Ecto neural progenitor cell (in vitro differentiated cells): ENCODE data around the gene CGB3.

ENCODE experiments used
- DNase-seq: peaks from one replicate; pipeline ENCODE4 v3.0.0-alpha.2; 2018; ENCODE audit warnings: low spot score

Gene CGB3

GRCh38 chr19:48988286-48988685, 35.8 kb downstream of the CGB3 start:
- DNase-seq = no peak

DNA sequence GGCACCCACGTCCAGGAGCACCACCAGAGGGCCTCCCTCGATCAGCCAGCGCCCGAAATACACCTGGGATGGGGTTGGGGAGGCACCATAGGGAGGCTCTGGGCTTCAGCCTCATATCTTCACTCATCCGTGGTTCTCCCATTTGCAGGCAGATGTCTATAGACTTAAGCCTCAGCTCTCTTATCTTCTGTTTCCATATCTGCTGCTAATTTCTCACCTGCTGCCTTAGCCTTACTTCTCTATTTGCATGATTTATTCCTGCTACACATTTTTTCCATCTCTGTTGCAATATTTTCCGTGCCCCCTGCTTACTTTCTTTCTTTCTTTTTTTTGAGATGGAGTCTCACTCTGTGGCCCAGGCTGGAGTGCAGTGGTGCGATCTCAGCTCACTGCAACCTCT, 36.8 kb downstream of the CGB3 start:
- DNase-seq = no peak

- no peak for DNase-seq
Observed at GRCh38 chr19:48986211-48986610, 37.9 kb downstream of the CGB3 start.

- no peak for DNase-seq
Observed at GRCh38 chr19:48985711-48986110, 38.4 kb downstream of the CGB3 start.

- DNase-seq = no peak
Observed at GRCh38 chr19:48982280-48982679, 41.9 kb downstream of the CGB3 start.

DNA sequence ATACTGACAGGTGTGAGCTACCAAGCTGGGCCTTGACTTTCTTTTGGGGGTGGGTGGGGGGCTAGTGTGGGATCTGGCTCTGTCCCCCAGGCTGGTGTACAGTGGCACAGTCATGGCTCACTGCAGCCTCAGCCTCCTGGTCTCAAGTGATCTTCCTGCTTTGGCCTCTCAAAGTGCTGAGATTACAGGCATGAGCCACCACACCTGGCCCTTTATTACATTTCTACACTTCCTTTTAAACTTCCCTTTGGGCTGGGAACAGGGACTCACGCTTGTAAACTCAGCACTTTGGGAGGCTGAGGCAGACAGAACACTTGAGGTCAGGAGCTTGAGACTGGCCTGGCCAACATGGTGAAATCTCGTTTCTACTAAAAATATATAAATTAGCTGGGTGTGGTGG, 47.1 kb downstream of the CGB3 start:
- DNase-seq = no peak

DNA sequence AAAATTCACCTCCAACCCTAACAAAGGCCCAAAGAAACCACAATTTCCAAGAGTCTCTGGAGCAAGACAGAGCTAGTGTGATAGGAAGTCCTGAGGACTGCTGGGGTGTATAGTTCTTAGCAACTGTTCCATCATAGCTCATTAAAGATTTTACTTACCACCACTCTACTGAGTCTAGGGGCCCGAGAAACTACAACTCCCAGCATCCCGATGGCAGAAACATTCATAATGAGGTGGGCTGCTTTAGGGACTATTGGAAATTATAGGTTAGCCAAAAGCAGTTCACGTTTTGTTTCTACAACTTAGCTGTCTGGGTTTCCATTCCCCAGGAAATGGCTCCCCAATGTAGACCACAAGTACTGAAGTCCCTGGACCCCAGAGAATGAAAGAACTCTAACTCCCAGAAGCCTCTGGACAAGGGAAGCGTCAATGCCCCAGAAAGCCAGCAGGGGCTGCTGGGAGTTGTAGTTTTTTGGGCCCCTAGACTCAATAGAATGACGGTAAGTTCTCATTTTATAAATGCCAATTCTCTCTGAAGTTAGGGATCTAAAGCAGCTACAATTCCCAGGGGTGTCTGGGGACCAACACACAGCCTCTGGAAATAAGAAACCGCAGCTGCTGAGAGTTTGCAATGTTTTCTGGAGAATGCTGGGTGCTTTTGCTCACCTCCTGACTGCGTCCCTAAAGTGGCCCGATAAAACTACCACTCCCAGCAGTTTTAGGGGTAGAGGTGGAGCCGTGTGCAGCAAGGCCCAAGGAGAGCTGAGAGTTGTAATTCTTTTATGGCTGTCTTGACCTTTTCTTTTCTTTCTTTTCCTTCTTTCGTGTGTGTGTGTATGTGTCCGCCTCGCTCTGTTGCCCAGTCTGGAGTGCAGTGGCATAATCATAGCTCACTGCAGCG, 47.9 kb downstream of the CGB3 start:
- DNase-seq = no peak
